Fibroblast of skin of back (primary cell): ENCODE measurements around the gene SNX19.

Experiments used
- DNase-seq: peaks from one replicate; pipeline ENCODE4 v3.0.0-alpha.2; 2013

The SNX19 gene

GRCh38 chr11:130905512-130905911 is 10.8 kb downstream of the SNX19 start:
- DNase-seq: no peak

GRCh38 chr11:130904380-130904779 is 11.9 kb downstream of the SNX19 start:
- no peak for DNase-seq

- DNase-seq: no peak
Observed at GRCh38 chr11:130902380-130902779, 13.9 kb downstream of the SNX19 start.

DNA sequence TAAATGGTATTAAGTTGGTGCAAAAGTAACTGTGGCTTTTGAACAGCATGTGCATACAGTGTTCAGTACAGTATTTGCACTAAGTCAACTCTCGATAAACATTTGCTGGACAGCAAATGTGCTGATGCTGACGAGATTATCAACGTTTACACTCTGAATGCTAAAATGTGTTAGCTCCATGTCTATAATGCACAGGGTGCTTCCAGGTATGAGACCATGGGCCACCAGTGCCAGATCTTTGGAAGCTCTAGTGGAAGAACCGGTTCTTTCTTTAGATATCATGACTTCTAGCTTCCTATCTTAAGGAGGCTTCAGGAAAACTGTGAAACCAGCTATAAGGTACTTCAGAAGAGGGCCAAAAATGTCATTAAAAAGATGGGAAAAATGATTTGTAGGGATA is 17.2 kb downstream of the SNX19 start:
- DNase-seq: no peak

DNA sequence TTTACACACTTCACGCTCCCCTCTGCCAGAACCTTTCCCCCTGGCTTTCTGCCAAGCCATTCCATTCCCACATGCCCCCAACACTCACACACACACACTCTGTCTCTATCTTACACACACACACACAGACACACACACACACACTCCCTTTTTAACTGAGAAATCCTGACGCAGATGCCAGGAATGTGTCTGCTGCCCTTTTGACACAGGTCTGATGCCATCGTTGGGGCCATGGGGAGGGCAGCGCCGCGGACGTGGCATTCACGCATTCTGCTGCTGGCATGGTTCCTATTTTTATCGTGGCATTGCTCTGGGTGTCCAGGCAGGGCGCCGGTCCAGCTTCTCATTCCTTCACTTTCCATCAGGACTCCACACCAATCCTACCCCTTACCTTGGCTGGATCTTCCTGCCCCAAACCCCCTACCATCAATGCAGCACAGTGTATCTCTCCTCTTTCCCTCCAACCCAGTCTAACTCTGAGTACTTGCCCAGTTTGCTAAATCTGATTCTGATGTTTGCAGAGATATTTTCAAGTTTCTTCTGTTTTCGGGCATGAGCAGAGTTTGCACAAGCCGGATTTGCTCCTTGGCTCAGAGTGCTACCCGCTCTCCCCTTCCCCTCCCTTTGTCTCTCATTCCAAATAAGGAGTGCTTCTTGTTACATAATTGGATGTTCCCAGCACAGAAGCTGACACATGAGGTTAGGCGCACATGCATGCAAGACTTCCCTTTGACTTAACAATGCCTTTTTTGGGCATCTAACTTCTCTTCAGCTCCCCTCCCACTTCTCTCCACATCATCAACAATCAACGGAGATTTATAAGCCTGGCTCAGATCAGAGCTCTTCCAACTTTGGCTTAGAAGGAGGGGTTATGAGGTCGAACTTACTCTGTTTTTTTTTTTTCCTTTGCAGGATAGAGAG is 18.8 kb downstream of the SNX19 start:
- DNase-seq: peak; percentile 87

DNA sequence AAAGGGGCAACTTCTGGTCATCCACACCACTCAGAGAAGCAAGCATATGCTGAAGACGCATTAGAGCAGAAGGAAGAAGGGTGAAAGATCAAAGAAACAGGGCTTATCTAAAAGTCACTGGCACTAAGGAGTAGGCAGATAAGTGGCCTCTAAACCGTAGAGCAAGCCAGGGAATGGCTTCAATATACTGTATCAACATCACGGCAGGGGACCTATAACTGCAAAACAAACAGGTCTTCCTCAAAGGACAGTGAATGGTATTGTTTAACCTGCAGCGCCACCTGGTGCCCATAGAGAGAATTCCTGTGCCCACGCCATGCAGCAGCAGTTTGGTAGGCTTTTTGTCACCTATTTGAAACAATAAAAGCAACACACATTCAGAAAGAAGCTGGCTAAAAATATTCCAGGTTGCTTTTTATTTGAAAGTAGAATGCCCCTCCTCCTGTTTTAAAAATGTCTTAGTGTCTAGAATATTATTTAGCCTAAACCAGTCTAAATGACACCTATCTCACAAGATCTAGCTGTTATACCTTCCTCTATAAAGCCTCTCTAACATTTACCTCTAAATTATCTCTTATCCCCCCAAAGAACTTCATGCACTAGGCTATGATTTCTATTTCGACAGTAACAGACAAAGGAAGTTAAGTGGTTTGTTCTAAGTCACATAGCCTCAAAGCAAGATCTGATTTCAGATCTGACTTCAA is 21.8 kb downstream of the SNX19 start:
- peak; percentile 74 for DNase-seq

GRCh38 chr11:130892861-130893260 is 23.4 kb downstream of the SNX19 start:
- no peak for DNase-seq

GRCh38 chr11:130891326-130891725 is 25.0 kb downstream of the SNX19 start:
- DNase-seq: peak; percentile 34

DNA sequence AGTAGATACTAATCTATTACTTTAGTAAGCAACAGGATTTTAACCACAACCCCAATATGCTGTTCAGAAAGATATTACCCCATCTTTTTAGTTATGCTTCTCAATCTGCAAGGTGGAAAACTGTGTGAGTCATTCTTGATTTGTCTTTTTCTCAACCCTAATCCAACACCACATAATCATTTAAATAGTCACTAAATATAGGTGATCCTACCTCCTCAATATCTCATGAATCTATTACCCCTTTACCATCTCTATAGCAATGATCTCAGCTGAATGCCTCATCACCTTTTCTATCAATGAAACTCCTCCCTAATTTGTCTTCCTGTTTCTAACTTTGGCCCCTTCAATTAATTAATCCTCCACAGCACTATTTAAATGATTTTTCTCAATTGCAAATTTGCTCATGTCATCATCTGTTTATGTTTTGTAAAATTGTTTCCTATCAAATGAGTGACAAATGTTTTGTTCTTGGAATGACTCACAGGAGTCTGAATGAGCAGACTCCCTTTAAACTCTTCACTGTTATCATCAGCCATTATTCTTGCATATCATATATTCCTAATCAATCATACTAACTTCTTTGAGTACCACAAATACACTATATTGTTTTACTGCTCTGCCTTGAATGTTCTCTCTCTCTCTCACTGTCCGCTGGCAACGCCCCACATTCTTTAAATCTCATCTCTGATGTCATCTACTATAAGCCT is 26.1 kb downstream of the SNX19 start:
- no peak for DNase-seq

DNA sequence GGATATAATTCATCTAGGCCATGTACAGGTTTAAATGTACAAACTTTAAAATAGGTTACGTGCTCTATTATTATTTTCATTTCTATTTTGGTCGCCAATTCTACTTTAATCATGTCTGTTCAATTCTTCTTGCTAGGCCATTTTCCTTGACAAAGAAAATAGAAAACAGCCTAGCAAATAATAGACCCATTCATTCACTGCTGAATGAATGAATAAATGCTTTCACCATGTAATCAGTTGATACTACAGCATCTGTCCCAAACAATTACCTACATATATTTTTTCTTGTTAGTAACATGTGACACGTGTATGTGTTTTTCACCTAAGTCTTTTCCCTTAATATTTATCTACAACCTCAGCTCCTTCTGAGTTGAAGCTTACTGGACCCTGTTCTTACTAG is 27.5 kb downstream of the SNX19 start:
- no peak for DNase-seq

GRCh38 chr11:130886704-130887103 is 29.6 kb downstream of the SNX19 start:
- no peak for DNase-seq

DNA sequence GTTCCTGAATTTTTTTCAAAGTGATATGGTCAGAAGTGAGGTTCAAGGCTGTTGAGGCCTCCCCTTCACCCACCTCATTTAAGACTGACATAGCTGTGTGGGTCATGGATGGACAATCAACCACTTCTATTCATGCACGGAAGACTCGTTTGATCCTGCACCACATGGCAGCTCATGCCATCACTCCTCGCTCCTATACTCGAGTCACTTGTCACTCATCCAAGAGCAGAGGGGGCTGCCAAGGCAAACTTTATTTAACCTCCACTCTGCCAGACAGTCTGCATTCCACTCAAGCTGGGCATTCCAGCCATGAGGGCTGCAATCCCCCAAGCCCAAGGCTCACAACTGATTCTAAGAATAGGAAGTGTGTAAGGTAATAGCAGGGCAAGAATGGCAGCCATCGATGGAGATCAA is 34.1 kb downstream of the SNX19 start:
- DNase-seq: peak; percentile 72

DNA sequence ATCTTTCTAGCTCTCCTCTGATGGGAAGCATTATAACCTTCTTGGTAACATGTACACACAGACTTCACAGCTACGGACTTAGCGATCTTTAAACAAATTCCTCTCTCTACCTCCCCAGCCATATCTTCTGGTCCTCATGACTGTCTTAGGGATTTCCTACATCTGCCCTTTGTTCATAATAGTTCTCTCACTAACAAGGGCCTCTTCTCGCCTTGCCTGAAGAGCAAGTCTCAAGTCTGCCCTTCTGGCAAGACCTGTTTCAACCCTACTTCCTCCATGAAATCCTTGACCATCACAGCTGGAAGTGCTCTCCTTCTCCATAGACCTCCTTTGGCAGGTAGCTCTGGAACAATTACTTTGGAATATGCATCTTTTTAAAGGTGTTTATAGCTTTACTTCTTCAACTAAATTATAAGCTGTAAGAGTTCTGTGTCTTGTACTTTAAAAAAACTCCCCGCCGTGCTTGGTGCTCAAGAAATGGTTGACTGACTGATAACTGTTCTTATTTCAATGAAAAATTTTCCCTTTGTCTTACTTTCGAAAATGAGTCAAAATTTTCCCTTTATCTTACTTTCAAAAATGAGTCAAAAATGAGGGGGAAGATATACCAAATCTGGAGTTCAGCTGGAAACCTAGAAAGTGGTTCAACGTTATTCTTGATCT is 34.7 kb downstream of the SNX19 start:
- DNase-seq: no peak

- no peak for DNase-seq
Observed at GRCh38 chr11:130879836-130880235, 36.4 kb downstream of the SNX19 start.

DNA sequence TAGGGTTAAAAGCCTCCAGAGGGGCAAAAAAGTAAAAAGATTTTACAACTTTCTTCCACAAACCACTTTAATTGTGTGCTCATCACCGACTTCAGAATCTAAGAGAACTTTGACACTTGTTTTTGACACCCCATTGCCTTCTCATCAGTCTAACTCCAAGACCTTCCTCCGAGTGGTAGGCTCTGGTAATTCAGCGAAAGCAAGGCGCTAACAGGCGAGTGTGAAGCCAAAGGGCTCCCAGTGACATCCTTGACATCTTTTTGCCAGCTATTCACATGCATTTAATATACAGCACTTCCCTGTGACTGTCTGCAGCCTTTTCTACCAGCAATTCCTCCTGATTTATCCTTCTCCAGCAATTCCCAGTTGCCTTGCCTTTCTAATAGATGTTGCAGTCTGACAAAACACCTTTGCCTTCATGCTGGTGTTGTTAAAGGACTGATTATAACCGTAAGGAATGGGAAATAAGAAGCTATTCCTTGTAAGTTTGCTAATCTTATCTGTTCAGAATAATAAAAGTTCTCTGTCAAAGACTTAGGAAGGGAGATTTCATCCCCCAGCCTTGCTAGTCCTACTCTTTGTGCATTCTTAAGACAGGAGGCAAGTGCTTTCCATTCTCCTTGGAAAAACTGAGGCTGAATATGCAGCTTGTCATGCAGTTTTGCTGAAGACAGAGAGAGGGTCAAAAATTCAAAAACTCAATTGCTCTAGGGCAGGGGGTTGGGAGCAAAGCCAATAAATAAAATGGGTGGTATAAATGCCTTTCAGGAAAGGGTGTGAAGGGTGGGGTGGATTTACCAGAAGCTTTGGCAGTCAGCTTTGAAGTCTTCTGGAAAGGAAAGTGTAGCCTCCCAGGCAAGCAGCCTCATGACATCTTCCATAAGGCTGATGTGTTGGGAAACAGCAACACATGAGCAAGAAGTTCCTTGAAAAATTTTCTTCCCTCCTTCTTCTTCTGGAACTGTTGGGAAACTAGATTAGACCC is 39.1 kb downstream of the SNX19 start:
- DNase-seq: no peak

DNA sequence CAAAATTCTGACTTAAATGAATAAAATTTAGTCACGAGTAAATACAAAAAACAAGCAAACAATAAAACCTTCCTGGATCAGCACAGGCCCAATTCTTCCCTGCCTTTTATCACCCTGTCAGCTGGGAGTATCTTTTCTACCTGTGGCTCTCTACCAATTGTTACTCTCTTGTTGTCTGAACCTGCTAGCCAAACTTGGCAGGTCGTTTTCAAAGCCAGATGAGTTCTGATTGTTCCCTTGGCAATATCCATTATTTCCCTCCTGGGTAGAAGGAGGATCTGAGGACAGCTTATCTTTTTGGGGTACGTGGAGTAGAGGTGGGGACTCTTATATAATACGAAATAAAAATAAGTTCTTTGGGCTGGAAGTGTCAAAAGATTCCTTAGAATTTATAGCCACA is 40.2 kb downstream of the SNX19 start:
- DNase-seq: no peak

- DNase-seq: no peak
Observed at GRCh38 chr11:130874955-130875531, 41.2 kb downstream of the SNX19 start.

DNA sequence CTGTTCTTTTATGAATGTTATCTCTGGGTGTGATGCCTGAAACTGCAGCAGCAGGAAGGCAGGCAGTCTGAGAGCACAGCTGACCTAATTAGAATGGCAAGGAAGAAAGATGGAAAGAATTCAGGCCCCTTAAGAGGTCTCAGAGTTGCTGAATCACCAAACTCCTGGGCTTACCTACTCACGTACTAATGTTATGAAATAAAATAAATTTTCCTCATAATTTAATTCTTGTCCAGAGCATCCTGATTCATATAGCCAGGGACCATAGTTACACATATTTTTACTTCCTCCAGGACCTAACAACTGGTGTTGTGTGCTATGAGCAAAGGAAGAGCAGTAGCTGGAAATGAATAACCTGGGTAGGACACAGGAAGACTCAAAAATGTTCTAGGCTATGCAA is 41.9 kb downstream of the SNX19 start:
- peak; percentile 75 for DNase-seq

DNA sequence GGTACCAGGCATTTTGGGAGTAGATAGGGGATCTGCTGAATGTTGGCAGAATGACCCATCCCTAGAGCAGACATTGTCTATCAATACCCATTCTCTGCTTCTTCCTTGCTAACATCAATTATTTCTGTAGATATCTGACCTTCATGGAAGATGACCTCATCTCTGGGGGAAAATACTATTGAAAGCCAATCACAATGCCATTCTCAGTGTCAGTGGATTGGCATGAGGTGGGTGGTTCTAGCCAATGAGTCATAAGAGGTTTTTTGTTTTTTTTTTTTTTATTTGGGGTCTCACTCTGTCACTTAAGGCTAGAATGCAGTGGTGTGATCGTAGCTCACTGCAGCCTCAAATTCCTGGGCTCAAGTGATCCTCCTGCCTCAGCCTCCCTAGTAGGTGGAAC is 42.5 kb downstream of the SNX19 start:
- peak; percentile 82 for DNase-seq

GRCh38 chr11:130872981-130873380 is 43.3 kb downstream of the SNX19 start:
- DNase-seq: peak; percentile 40

- no peak for DNase-seq
Observed at GRCh38 chr11:130872513-130872912, 43.8 kb downstream of the SNX19 start.
